Activated naive CD8-positive, alpha-beta T cell treated with anti-CD3 and anti-CD28 coated beads, Interleukin-2, amount 10 ng/mL, durations not matched to agents 7 days and 5 days (primary cell): Measurements from ENCODE around the gene RPL26. TPM values are rescaled to one million over a fixed set of nuclear protein-coding genes. Genes with fewer than 3 reads are reported as not detected.

Experiments
- ATAC-seq: fragments of 150-1000 bp; cut with Tn5 transposase; one replicate; pipeline ENCODE4 v1.10.0; 2021; ENCODE audit warnings: low read depth, moderate library complexity
- POLR2A ChIA-PET: fragments of 350-600 bp; sonication (Branson Sonifier 250); formaldehyde crosslinking; loops from one replicate; lab custom pipeline; 2021; ENCODE audit warnings: antibody characterized with exemption; lab: Charles Lee
- DNase-seq: peaks from one replicate; pipeline ENCODE4 v3.0.0; 2021
- H3K27ac Mint-ChIP-seq: one replicate; pipeline ENCODE4 v1.8.0; 2022; ENCODE audit warnings: mild to moderate bottlenecking, mixed read lengths
- H3K27me3 Mint-ChIP-seq: one replicate; pipeline ENCODE4 v1.8.0; 2022; ENCODE audit warnings: mild to moderate bottlenecking, moderate library complexity, mixed read lengths
- H3K36me3 Mint-ChIP-seq: one replicate; pipeline ENCODE4 v1.8.0; 2021; ENCODE audit warnings: mild to moderate bottlenecking, mixed read lengths
- H3K4me1 Mint-ChIP-seq: one replicate; pipeline ENCODE4 v1.8.0; 2021; ENCODE audit warnings: mixed read lengths
- H3K4me3 Mint-ChIP-seq: one replicate; pipeline ENCODE4 v1.8.0; 2022; ENCODE audit warnings: mild to moderate bottlenecking, moderate library complexity, mixed read lengths
- H3K9me3 Mint-ChIP-seq: one replicate; pipeline ENCODE4 v1.8.0; 2021; ENCODE audit warnings: mixed read lengths
- total RNA-seq, 2 experiments: library from RNA; stranded (reverse); gene quantifications; one replicate each; pipeline ENCODE4 v1.2.3, GENCODE V29; 2021

The RPL26 gene
- total RNA-seq, 2 experiments from 2014 or later = 1,984 to 2,045 TPM

GRCh38 chr17:8372422-8372821, 10.6 kb downstream of the RPL26 start:
- Mint-ChIP-seq H3K4me1 (peaks cover 16% of the 10 kb centered on the region), H3K27me3 (no peaks in the 10 kb centered on the region), H3K4me3 (no peak overlapping the region), H3K27ac (no peak overlapping the region), H3K36me3 (peaks cover 23% of the 10 kb centered on the region), H3K9me3 (no peaks in the 10 kb centered on the region)
- POLR2A ChIA-PET = no interaction called here
- ATAC-seq = no peak
- no peak for DNase-seq

DNA sequence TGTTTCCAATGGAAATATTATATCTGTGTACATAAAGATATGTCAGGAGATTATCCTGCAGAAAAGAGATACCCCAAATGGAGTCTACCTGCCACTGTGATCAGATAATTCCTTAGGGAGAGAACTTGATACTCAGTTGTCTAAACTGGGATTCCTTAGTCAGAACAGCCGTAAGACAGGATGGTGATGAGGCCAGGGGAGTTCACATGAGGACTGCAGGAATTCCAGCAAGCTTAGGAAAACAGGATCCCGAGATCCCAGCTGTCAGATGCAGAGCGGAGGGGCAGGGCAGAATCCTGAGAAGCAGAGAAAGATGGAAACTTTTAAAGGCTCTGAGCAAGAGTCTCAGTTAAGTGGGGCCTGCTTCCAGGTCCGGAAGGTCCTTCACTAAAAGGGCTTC, 11.2 kb downstream of the RPL26 start:
- DNase-seq (no peak), ATAC-seq (no peak)
- Mint-ChIP-seq H3K27me3 (no peaks in the 10 kb centered on the region), H3K4me3 (no peak overlapping the region), H3K36me3 (peaks cover 20% of the 10 kb centered on the region), H3K4me1 (peaks cover 10% of the 10 kb centered on the region), H3K9me3 (no peaks in the 10 kb centered on the region), H3K27ac (no peak overlapping the region)
- POLR2A ChIA-PET = no interaction called here

- ATAC-seq (no peak), DNase-seq (no peak)
- Mint-ChIP-seq H3K4me1 (peaks cover 1% of the 10 kb centered on the region), H3K27ac (no peak overlapping the region), H3K9me3 (no peaks in the 10 kb centered on the region), H3K4me3 (no peak overlapping the region), H3K27me3 (no peaks in the 10 kb centered on the region), H3K36me3 (peaks cover 18% of the 10 kb centered on the region)
- POLR2A ChIA-PET = interaction anchor here (0.6 kb wide), 1 partner anchor 212 kb away, joined by 3 read pairs; no protein-coding TSS in a partner anchor
These were observed 13.0 kb downstream of the RPL26 start for GRCh38 chr17:8369944-8370343.

- H3K4me1 Mint-ChIP-seq = peaks cover 1% of the 10 kb centered on the region
- no peak overlapping the region for H3K4me3 Mint-ChIP-seq
- peaks cover 17% of the 10 kb centered on the region for H3K36me3 Mint-ChIP-seq
- no peak overlapping the region for H3K27ac Mint-ChIP-seq
- DNase-seq (no peak), ATAC-seq (no peak)
- H3K27me3 Mint-ChIP-seq = no peaks in the 10 kb centered on the region
- H3K9me3 Mint-ChIP-seq = no peaks in the 10 kb centered on the region
- POLR2A ChIA-PET = no interaction called here
These were observed 14.8 kb downstream of the RPL26 start for GRCh38 chr17:8368193-8368592.

DNA sequence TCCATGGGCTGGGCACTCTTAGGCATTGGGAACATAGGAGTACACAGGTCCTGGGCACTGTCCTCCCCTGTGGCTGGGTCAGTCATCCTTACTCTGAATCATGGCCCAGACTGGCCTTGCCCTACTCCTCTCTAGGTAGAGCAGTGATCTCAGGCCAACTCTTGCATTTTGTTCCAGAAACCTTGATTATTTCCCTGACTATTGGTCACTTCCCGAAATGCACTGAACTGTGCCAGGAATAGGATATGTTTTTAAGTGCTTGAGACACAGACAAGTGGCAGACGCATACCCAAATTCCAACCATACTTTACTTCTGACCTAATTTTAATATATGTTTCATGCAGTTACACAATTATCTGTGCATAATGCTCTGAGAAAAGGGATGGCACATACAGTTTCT, 16.8 kb downstream of the RPL26 start:
- H3K4me1 Mint-ChIP-seq = peaks cover 1% of the 10 kb centered on the region
- peaks cover 17% of the 10 kb centered on the region for H3K36me3 Mint-ChIP-seq
- no peak for DNase-seq
- ATAC-seq = no peak
- POLR2A ChIA-PET = no interaction called here
- H3K4me3 Mint-ChIP-seq = no peak overlapping the region
- H3K27me3 Mint-ChIP-seq = no peaks in the 10 kb centered on the region
- no peaks in the 10 kb centered on the region for H3K9me3 Mint-ChIP-seq
- H3K27ac Mint-ChIP-seq = no peak overlapping the region

- DNase-seq (no peak), ATAC-seq (no peak)
- no peak overlapping the region for H3K27ac Mint-ChIP-seq
- no peaks in the 10 kb centered on the region for H3K27me3 Mint-ChIP-seq
- POLR2A ChIA-PET = no interaction called here
- no peaks in the 10 kb centered on the region for H3K9me3 Mint-ChIP-seq
- peaks cover 4% of the 10 kb centered on the region for H3K4me1 Mint-ChIP-seq
- peaks cover 14% of the 10 kb centered on the region for H3K36me3 Mint-ChIP-seq
- no peak overlapping the region for H3K4me3 Mint-ChIP-seq
These were observed 17.9 kb downstream of the RPL26 start for GRCh38 chr17:8365143-8365542.

GRCh38 chr17:8362651-8363332, 20.2 kb downstream of the RPL26 start:
- ATAC-seq (no peak), DNase-seq (no peak)
- POLR2A ChIA-PET = interaction anchor here (2.3 kb wide), 1 partner anchor 13 kb away, joined by 10 read pairs; the partner anchor contains the start of gene KRABD2
- peaks cover 2% of the 10 kb centered on the region for H3K27me3 Mint-ChIP-seq
- no peaks in the 10 kb centered on the region for H3K9me3 Mint-ChIP-seq
- no peak overlapping the region for H3K27ac Mint-ChIP-seq
- no peak overlapping the region for H3K4me3 Mint-ChIP-seq
- peaks cover 12% of the 10 kb centered on the region for H3K4me1 Mint-ChIP-seq
- peaks cover 1% of the 10 kb centered on the region for H3K36me3 Mint-ChIP-seq

DNA sequence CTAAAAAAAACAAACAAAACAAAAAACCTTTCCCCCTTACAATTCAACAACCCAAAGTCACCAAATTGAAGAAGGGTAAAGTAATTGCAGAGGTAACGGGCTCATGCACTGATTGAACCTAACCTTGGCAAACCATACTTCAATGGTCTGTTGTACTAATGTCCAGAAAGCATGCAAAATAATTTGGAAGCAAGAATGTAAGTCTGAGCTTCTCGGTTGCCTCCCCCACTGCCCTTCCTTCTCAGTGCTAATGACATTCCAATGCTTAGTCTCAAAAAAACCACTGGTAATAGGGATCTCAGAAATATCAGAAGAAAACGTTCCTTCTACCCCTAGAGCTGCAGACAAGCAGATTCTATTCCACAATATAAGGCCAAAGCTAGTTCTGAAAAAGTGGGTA, 22.2 kb downstream of the RPL26 start:
- ATAC-seq = no peak
- peaks cover 2% of the 10 kb centered on the region for H3K27me3 Mint-ChIP-seq
- H3K4me1 Mint-ChIP-seq = peaks cover 12% of the 10 kb centered on the region
- H3K27ac Mint-ChIP-seq = no peak overlapping the region
- POLR2A ChIA-PET = interaction anchor here (0.7 to 2.3 kb wide), 2 partner anchors 15 to 541 kb away, joined by 3 to 10 read pairs; partner anchors contain the start of gene KRABD2
- H3K36me3 Mint-ChIP-seq = no peaks in the 10 kb centered on the region
- H3K9me3 Mint-ChIP-seq = no peaks in the 10 kb centered on the region
- DNase-seq = no peak
- H3K4me3 Mint-ChIP-seq = no peak overlapping the region

GRCh38 chr17:8360260-8360659, 22.7 kb downstream of the RPL26 start:
- POLR2A ChIA-PET = interaction anchor here (0.6 to 2.3 kb wide), 3 partner anchors 16 to 541 kb away, joined by 3 to 10 read pairs (median 3); partner anchors contain the start of gene KRABD2
- no peak overlapping the region for H3K27ac Mint-ChIP-seq

DNA sequence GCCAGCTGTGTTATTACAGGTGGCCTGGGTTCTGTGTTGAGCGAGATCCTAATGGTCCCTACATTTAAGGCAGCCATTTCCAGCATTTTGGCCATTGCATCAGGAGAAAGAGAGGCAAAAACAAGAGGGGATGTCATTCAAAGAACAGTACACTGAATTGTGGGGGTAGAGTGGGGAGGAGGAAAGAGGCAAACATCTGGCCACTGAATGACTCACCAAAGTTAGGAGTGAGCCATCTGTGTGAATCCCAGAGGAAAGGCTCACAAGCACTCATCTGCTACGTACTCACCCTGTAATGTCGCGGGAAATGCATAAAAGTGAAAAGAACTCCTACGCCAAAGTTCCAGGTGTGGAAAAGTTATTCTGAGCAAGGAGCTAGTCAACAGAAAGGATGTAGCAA, 23.2 kb downstream of the RPL26 start:
- no peak for ATAC-seq

More at GRCh38 chr17:8360260-8360659, 22.7 kb downstream of the RPL26 start:
- Mint-ChIP-seq H3K36me3 (no peaks in the 10 kb centered on the region), H3K4me3 (no peak overlapping the region), H3K27me3 (peaks cover 2% of the 10 kb centered on the region), H3K4me1 (peaks cover 11% of the 10 kb centered on the region), H3K9me3 (no peaks in the 10 kb centered on the region)
- ATAC-seq = no peak
- no peak for DNase-seq

DNA sequence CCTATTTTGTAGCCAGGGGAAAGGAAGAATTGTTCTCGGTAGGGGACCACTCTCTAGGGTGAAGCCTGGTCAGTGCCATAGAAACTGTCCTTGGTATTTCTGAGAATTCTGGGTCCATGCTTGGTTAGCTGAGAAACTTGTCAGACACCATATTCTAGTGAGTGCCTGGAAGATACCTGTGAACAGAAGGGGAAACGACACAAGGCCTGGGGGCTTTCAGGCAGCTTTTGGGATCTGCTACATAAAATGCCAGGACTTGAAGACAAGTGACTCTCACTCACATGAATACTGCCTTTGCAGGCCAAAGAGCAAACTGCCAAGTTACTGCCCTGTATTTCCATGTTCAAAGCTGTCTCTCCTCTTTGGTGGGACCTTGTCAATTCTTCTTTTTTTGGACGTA, 25.1 kb downstream of the RPL26 start:
- DNase-seq (no peak), ATAC-seq (no peak)
- no peaks in the 10 kb centered on the region for H3K36me3 Mint-ChIP-seq
- no peaks in the 10 kb centered on the region for H3K9me3 Mint-ChIP-seq
- H3K4me3 Mint-ChIP-seq = no peak overlapping the region
- peaks cover 11% of the 10 kb centered on the region for H3K4me1 Mint-ChIP-seq
- POLR2A ChIA-PET = no interaction called here
- peaks cover 2% of the 10 kb centered on the region for H3K27me3 Mint-ChIP-seq
- no peak overlapping the region for H3K27ac Mint-ChIP-seq

More for the DNA sequence above, 23.2 kb downstream of the RPL26 start:
- Mint-ChIP-seq H3K9me3 (no peaks in the 10 kb centered on the region), H3K27me3 (peaks cover 2% of the 10 kb centered on the region), H3K36me3 (no peaks in the 10 kb centered on the region), H3K4me1 (peaks cover 11% of the 10 kb centered on the region), H3K4me3 (no peak overlapping the region), H3K27ac (no peak overlapping the region)
- DNase-seq = no peak
- POLR2A ChIA-PET = interaction anchor here (0.6 kb wide), 2 partner anchors 87 to 583 kb away, joined by 3 read pairs; no protein-coding TSS in a partner anchor

- Mint-ChIP-seq H3K4me1 (no peaks in the 10 kb centered on the region), H3K27me3 (peaks cover 6% of the 10 kb centered on the region), H3K4me3 (no peak overlapping the region), H3K27ac (no peak overlapping the region), H3K9me3 (no peaks in the 10 kb centered on the region), H3K36me3 (no peaks in the 10 kb centered on the region)
- POLR2A ChIA-PET = no interaction called here
- no peak for ATAC-seq
- no peak for DNase-seq
These were observed 28.8 kb downstream of the RPL26 start for GRCh38 chr17:8354236-8354635.

- Mint-ChIP-seq H3K27ac (no peak overlapping the region), H3K4me1 (no peaks in the 10 kb centered on the region), H3K27me3 (peaks cover 6% of the 10 kb centered on the region), H3K4me3 (no peak overlapping the region), H3K36me3 (no peaks in the 10 kb centered on the region), H3K9me3 (no peaks in the 10 kb centered on the region)
- POLR2A ChIA-PET = no interaction called here
- no peak for ATAC-seq
- DNase-seq = no peak
These were observed 29.3 kb downstream of the RPL26 start for GRCh38 chr17:8353736-8354135.

GRCh38 chr17:8350339-8350738, 32.7 kb downstream of the RPL26 start:
- DNase-seq (no peak), ATAC-seq (no peak)
- H3K27ac Mint-ChIP-seq = no peak overlapping the region
- H3K36me3 Mint-ChIP-seq = no peaks in the 10 kb centered on the region
- H3K27me3 Mint-ChIP-seq = peaks cover 32% of the 10 kb centered on the region
- POLR2A ChIA-PET = no interaction called here
- peaks cover 8% of the 10 kb centered on the region for H3K4me1 Mint-ChIP-seq
- H3K4me3 Mint-ChIP-seq = no peak overlapping the region
- no peaks in the 10 kb centered on the region for H3K9me3 Mint-ChIP-seq
